ENCODE results near the gene CNBD2. TPM values are rescaled to one million over a fixed set of nuclear protein-coding genes. Genes with fewer than 3 reads are reported as not detected.
"Not testable (repeated sequence)": the region's sequence is repeated elsewhere in the genome, so short reads cannot be mapped to it uniquely, and the experiment has no call there.

Gene CNBD2
- total RNA-seq, 4 donors from 2014 or later, result 0.90 to 13.2 (median 12.9) TPM; not detected in 1

GRCh38 chr20:35956616-35957015, 11.8 kb upstream of the CNBD2 start:
- H3K9me3 ChIP-seq, result no peaks in the 10 kb centered on the region
- TF ChIP-seq POLR2A (IDR thresholded peaks at IDR 0.05), result no peak
- no peak for TF ChIP-seq EP300 (IDR thresholded peaks at IDR 0.05)
- no peak for TF ChIP-seq CTCF (IDR thresholded peaks at IDR 0.05)
- no peak overlapping the region for H3K4me3 ChIP-seq
- no peaks in the 10 kb centered on the region for H3K36me3 ChIP-seq
- no peak overlapping the region for H3K27ac ChIP-seq
- DNase-seq (ENCODE audit: low spot score in 2 of 2), result no peak
- H3K27me3 ChIP-seq, result no peaks in the 10 kb centered on the region
- H3K4me1 ChIP-seq, result peaks cover 0 to 26% (median 24%) of the 10 kb centered on the region in 4 donors

- H3K27me3 ChIP-seq; DNase-seq (ENCODE audit: low spot score in 2 of 2); H3K4me3 ChIP-seq; H3K9me3 ChIP-seq; H3K36me3 ChIP-seq; H3K27ac ChIP-seq; H3K4me1 ChIP-seq: not testable (repeated sequence)
- 78 to 85% methylated on average over 6 of the region's 6 CpGs for WGBS, 2 donors
Measured at GRCh38 chr20:35959291-35959690, 9.1 kb upstream of the CNBD2 start.

GRCh38 chr20:35963878-35964277, 4.5 kb upstream of the CNBD2 start:
- Histone ChIP-seq H3K4me1 (no peaks in the 10 kb centered on the region), H3K9me3 (no peaks in the 10 kb centered on the region), H3K4me3 (no peak overlapping the region), H3K27me3 (no peaks in the 10 kb centered on the region), H3K27ac (no peak overlapping the region), H3K36me3 (no peaks in the 10 kb centered on the region)
- TF ChIP-seq EP300 (IDR thresholded peaks at IDR 0.05) (no peak), POLR2A (IDR thresholded peaks at IDR 0.05) (no peak), CTCF (IDR thresholded peaks at IDR 0.05) (no peak)
- no peak for DNase-seq (ENCODE audit: low spot score in 2 of 2)
- WGBS, 2 donors, result 82 to 87% methylated on average over 4 of the region's 4 CpGs

GRCh38 chr20:35968930-35969329, 540 bp downstream of the CNBD2 start:
- no peak for DNase-seq (ENCODE audit: low spot score in 2 of 2)
- no peaks in the 10 kb centered on the region for H3K36me3 ChIP-seq
- no peaks in the 10 kb centered on the region for H3K27me3 ChIP-seq
- H3K27ac ChIP-seq, result no peak overlapping the region
- WGBS, 2 donors, result 54 to 75% methylated on average over 1 of the region's 1 CpG
- H3K9me3 ChIP-seq, result no peaks in the 10 kb centered on the region
- no peaks in the 10 kb centered on the region for H3K4me1 ChIP-seq
- no peak for TF ChIP-seq EP300 (IDR thresholded peaks at IDR 0.05)
- no peak for TF ChIP-seq CTCF (IDR thresholded peaks at IDR 0.05)
- TF ChIP-seq POLR2A (IDR thresholded peaks at IDR 0.05), result no peak
- no peak overlapping the region for H3K4me3 ChIP-seq

GRCh38 chr20:35971981-35972380, 3.6 kb downstream of the CNBD2 start:
- no peaks in the 10 kb centered on the region for H3K27me3 ChIP-seq
- no peaks in the 10 kb centered on the region for H3K4me1 ChIP-seq
- H3K4me3 ChIP-seq, result no peak overlapping the region
- no peaks in the 10 kb centered on the region for H3K36me3 ChIP-seq
- WGBS, 2 donors, result 91 to 92% methylated on average over 2 of the region's 2 CpGs
- no peak overlapping the region for H3K27ac ChIP-seq
- no peak for DNase-seq (ENCODE audit: low spot score in 2 of 2)
- no peak for TF ChIP-seq CTCF (IDR thresholded peaks at IDR 0.05)
- no peak for TF ChIP-seq EP300 (IDR thresholded peaks at IDR 0.05)
- TF ChIP-seq POLR2A (IDR thresholded peaks at IDR 0.05), result no peak
- no peaks in the 10 kb centered on the region for H3K9me3 ChIP-seq

- WGBS, 2 donors, result 62 to 83% methylated on average over 4 of the region's 4 CpGs
- no peak overlapping the region for H3K4me3 ChIP-seq
- H3K9me3 ChIP-seq, result no peaks in the 10 kb centered on the region
- no peak overlapping the region for H3K27ac ChIP-seq
- DNase-seq (ENCODE audit: low spot score in 2 of 2), result no peak
- no peaks in the 10 kb centered on the region for H3K4me1 ChIP-seq
- no peaks in the 10 kb centered on the region for H3K27me3 ChIP-seq
- no peaks in the 10 kb centered on the region for H3K36me3 ChIP-seq
- TF ChIP-seq EP300 (IDR thresholded peaks at IDR 0.05) (no peak), CTCF (IDR thresholded peaks at IDR 0.05) (no peak), POLR2A (IDR thresholded peaks at IDR 0.05) (no peak)
Measured at GRCh38 chr20:35972462-35972861, 4.1 kb downstream of the CNBD2 start.
